Esophagus (tissue), 2 donors: ENCODE data around the gene CLPTM1L. TPM values are rescaled to one million over a fixed set of nuclear protein-coding genes. Genes with fewer than 3 reads are reported as not detected.

Source experiments
- H3K27ac ChIP-seq, 2 donors: one replicate each; pipeline ENCODE4 v1.5.1; 2013; ENCODE audit warnings: low read depth in 2 of 2, mild to moderate bottlenecking in 2 of 2, inconsistent platforms in 1 of 2, low read length in 1 of 2, moderate library complexity in 1 of 2
- H3K27me3 ChIP-seq, 2 donors: one replicate each; pipeline ENCODE4 v1.6.1; 2013; ENCODE audit warnings: low read length in 2 of 2, control low read depth in 1 of 2, mild to moderate bottlenecking in 1 of 2; ENCODE audit not compliant: insufficient read depth in 2 of 2, control insufficient read depth in 1 of 2
- H3K36me3 ChIP-seq, 2 donors: one replicate each; pipeline ENCODE4 v1.6.1; 2013; ENCODE audit warnings: low read length in 1 of 2; ENCODE audit not compliant: control insufficient read depth in 2 of 2, insufficient read depth in 2 of 2
- H3K4me1 ChIP-seq, 2 donors: one replicate each; pipeline ENCODE4 v1.6.1; 2013; ENCODE audit warnings: low read length in 1 of 2; ENCODE audit not compliant: control insufficient read depth in 2 of 2, insufficient read depth in 2 of 2
- H3K4me3 ChIP-seq, 2 donors: one replicate each; pipeline ENCODE4 v1.5.1; 2013; ENCODE audit warnings: low read length in 2 of 2, mild to moderate bottlenecking in 2 of 2, low read depth in 1 of 2, moderate library complexity in 1 of 2
- H3K9me3 ChIP-seq, 2 donors: one replicate each; pipeline ENCODE4 v1.6.1; 2013; ENCODE audit warnings: mild to moderate bottlenecking in 2 of 2, low read depth in 1 of 2, low read length in 1 of 2, moderate library complexity in 1 of 2; ENCODE audit not compliant: control insufficient read depth in 2 of 2, insufficient read depth in 1 of 2
- WGBS, 2 donors: extraction: QIAGEN DNeasy Blood & Tissue Kit; methylation state at CpG; one replicate each; pipeline ENCODE4 v1.1.7; 2013; 5-methylcytosine and 5-hydroxymethylcytosine counted together
- polyA plus RNA-seq, 2 donors: library from polyadenylated mRNA; stranded (reverse); fragments of 200-250 nt; gene quantifications; one replicate each; pipeline ENCODE4 v1.2.3, GENCODE V29; 2013
- donor health status: healthy with polysubstance abuse.
- donor health status: Bipolar disorder and iron deficiency.

CLPTM1L gene
- polyA plus RNA-seq, 2 donors: 20.0 to 52.1 TPM

DNA sequence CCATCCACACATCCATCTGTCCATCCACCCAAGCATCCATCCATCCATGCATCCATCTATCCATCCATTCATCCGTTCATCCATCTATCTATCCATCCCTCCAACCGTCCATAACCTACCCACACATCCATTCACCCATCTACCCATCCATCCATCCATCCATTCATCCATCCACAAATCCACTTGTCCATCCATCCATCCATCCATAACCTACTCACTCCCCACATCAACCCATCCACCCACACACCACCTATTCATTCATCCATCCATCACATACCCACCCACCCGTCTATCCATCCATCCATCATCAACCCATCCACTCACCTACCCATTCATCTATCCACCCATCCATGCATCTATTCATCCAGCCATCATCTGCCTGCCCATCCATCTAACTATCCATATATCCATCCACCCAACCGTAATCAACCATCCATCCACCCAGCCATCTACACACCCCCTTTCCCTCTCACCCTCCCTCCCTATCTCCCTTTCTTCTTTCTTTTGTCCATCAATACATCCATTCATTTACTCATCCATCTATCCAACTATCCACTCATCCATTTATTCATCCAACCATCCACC, 43.6 kb upstream of the CLPTM1L start:
- Histone ChIP-seq H3K9me3 (no peaks in the 10 kb centered on the region), H3K27ac (no peak overlapping the region), H3K27me3 (peaks cover 0 to 4% of the 10 kb centered on the region in 2 donors), H3K4me3 (no peak overlapping the region), H3K36me3 (no peaks in the 10 kb centered on the region), H3K4me1 (peaks cover 0 to 16% of the 10 kb centered on the region in 2 donors)
- 90 to 95% methylated on average over 4 of the region's 4 CpGs for WGBS, 2 donors

DNA sequence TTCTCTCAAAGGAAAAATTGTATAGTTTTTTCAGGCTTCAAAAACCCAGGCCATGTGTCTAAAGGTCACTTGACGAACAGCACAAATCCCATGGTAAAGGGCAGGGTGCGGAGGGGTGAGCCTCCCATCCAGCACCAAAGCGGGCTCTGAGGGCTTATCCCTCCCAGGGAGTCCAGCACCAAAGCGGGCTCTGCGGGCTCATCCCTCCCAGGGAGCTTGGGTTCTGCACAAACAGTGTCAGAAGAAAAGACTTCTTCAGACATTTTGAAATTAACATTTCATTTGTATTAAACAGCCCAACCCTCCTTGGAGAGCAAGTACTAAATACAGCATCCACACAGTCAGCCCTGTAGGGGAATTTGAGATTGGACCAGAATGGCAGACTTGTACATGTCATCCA, 43.0 kb upstream of the CLPTM1L start:
- Histone ChIP-seq H3K4me1 (peaks cover 0 to 15% of the 10 kb centered on the region in 2 donors), H3K36me3 (no peaks in the 10 kb centered on the region), H3K27ac (no peak overlapping the region), H3K9me3 (no peaks in the 10 kb centered on the region), H3K4me3 (no peak overlapping the region), H3K27me3 (peaks cover 0 to 4% of the 10 kb centered on the region in 2 donors)
- WGBS, 2 donors: 88 to 89% methylated on average over 5 of the region's 5 CpGs

DNA sequence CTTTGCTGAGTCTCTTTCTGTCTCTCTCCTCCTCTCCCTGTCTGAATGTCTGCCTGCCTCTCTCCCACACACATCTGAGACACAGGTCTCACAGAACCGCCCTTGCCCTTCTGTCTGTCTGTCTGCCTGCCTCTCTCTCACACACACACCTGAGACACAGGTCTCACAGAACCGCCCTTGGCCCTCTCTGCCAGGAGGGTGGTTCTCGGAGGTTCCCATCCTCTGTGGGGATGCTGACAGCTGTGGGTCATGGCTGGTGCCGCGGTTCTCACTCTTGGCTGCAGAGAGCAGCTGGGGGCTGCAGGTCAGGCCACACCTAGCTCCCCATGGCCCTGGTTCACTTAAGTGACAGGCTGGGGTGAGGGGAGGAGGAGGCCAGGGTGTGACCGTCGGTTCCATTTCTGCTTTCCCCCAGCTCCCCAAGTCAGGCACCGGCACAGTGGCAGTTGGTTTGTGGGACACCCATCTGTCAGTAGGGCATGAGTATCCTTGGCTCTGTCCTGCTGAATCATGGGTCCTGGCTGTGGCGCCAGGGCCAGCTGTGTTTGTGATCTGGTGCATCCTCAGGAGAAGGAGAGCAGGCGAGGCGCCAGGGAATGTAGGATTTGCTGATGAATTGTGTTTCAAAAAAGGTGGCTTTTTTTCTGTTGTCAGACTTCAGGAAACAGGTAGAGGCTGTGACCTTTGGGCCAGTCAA, 42.3 kb upstream of the CLPTM1L start:
- WGBS, 2 donors: 64 to 68% methylated on average over 11 of the region's 11 CpGs
- Histone ChIP-seq H3K27ac (no peak overlapping the region), H3K9me3 (no peaks in the 10 kb centered on the region), H3K36me3 (no peaks in the 10 kb centered on the region), H3K4me1 (peaks cover 0 to 13% of the 10 kb centered on the region in 2 donors), H3K4me3 (no peak overlapping the region), H3K27me3 (peaks cover 0 to 4% of the 10 kb centered on the region in 2 donors)

DNA sequence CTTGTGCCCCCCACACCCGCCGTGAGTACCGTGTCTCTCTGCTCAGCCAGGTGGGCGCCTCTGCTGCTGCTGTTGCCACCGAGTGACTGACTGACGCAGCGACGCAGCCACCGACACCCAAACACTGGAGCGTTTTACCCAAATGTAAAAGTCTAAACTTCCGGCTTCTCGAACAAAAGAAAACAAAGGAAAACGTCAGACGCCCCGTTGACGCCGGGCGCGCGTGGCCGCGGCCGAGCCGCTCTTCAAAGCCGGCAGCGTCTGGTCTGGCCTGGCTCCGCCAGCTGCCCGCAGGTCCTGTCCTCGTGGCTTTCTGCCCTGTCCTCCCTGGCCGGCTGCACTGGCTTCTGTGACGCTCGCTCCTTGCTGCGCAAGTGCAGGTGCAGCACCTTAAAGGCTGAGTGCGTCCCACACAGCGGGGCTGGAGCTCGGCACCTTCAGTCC, 41.4 kb upstream of the CLPTM1L start:
- peak overlapping the region; percentile 76 to 81 for H3K27ac ChIP-seq
- H3K4me1 ChIP-seq: peaks cover 0 to 13% of the 10 kb centered on the region in 2 donors
- peaks cover 0 to 4% of the 10 kb centered on the region in 2 donors for H3K27me3 ChIP-seq
- peak overlapping the region; percentile 57 to 58 for H3K4me3 ChIP-seq
- no peaks in the 10 kb centered on the region for H3K36me3 ChIP-seq
- WGBS, 2 donors: 0 to 1% methylated on average over 33 to 36 of the region's 36 CpGs
- H3K9me3 ChIP-seq: no peaks in the 10 kb centered on the region

DNA sequence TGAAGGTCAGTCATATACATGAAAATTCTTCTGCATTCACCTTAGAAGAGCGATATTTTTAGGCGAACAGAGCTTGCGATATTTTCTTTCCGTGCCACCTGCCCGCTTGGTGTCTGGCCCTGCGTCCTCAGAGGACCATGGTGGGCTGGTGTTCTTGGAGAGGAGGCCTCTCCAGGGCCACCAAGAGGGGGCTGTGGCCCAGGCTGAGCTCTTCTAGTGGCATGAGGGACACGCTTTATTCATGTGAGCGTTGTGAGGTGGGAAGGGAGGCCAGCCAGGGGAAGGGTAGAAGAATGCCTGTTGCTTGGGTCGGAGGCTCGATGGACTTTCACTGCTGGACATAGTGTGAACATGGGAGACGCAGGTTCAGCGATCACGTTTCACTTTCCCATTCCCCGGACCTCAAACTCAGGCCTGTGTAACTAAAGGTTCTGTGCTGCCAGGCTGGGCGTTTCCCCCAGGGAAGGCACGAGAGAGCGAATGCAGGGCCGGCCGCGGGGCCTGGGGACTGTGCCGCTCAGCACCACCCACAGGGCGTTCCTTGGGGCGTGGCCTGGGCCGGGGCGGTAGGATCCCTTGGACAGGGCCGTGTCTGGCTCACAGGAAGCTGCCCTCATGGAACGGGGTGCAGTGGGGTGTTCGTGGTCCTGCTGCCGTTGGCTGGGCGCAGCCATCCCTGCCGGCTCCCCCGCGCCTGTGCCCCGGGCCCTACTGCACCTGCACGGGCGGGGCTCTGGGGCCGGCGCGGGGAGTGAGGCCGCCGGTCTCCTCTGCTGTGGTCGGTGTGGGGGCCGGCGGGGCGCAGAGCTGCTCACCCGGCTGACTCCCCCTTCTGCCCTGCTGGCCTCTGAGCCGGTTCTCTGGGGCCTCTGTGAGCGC, 40.7 kb upstream of the CLPTM1L start:
- Histone ChIP-seq H3K4me3 (peak overlapping the region; percentile 57 to 58), H3K36me3 (no peaks in the 10 kb centered on the region), H3K27me3 (peaks cover 0 to 4% of the 10 kb centered on the region in 2 donors), H3K4me1 (peaks cover 0 to 13% of the 10 kb centered on the region in 2 donors), H3K9me3 (no peaks in the 10 kb centered on the region), H3K27ac (peak overlapping the region; percentile 76 to 81)
- 11 to 12% methylated on average over 40 to 48 of the region's 48 CpGs for WGBS, 2 donors

DNA sequence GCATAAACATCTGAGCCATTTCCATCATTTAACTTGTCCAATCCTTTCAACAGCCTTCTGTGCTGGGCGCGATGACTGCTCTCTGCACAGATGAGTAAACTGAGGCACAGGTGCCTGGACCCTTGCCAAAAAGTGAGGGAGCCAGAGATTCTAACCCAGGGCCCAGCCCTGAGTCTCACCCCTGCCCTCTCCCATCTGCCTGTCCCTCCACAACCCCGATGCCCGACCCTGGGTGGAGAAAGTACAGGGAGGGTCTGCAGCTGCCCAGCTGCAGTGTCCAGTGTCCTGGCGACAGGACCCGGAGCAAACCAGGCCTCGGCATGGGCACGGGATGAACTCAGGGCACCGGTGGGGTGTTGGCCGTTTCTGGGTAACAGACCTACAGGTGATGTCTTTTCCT, 39.6 kb upstream of the CLPTM1L start:
- H3K27ac ChIP-seq: no peak overlapping the region
- WGBS, 2 donors: 67 to 74% methylated on average over 10 of the region's 10 CpGs
- no peak overlapping the region for H3K4me3 ChIP-seq
- H3K27me3 ChIP-seq: peaks cover 0 to 4% of the 10 kb centered on the region in 2 donors
- no peaks in the 10 kb centered on the region for H3K36me3 ChIP-seq
- no peaks in the 10 kb centered on the region for H3K9me3 ChIP-seq
- peaks cover 0 to 13% of the 10 kb centered on the region in 2 donors for H3K4me1 ChIP-seq

DNA sequence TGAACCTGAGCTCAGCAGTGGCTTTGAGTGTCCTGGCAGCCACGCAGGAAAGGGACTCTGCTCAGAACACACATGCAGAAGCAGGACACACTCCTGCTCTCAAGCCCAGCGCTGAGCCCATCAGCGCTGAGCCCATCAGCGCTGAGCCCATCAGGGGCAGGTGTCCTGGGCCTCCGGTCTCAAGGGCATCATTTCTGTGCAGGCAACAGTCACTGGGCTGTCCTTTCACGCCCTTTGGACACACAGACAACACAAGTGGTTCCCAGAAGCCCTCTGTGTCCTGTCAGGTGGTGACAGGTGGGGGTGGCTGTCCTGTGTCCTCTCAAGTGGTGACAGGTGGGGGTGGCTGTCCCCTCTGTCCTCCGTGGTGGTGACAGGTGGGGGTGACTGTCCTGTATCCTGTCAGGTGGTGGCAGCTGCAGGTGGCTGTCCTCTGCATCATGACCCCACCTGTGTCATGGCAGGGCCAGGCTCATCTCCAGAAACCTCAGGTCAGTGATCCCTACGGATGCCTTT, 39.0 kb upstream of the CLPTM1L start:
- H3K36me3 ChIP-seq: no peaks in the 10 kb centered on the region
- peaks cover 0 to 4% of the 10 kb centered on the region in 2 donors for H3K27me3 ChIP-seq
- H3K4me3 ChIP-seq: no peak overlapping the region
- no peak overlapping the region for H3K27ac ChIP-seq
- WGBS, 2 donors: 78 to 80% methylated on average over 8 of the region's 8 CpGs
- peaks cover 0 to 13% of the 10 kb centered on the region in 2 donors for H3K4me1 ChIP-seq
- no peaks in the 10 kb centered on the region for H3K9me3 ChIP-seq

DNA sequence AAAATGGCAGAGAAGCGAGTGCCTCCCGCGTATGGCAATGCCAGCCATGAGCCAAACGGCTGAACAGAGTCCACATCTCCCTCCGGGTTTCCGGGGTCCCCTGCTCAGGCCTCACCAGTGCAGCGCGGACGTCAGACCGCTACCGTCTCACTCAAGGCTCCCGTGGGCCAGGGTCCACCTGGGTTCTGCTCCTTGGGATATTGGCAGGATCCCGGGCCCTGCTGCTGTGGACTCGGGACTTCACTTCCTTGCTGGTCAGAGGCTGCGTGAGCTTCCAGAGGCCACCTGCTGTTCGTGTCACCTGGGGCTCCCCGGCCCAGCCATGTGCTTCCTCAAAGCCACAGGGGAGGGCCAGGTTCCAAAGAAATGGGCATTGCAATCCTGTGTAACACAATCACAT, 38.4 kb upstream of the CLPTM1L start:
- H3K27ac ChIP-seq: no peak overlapping the region
- H3K4me3 ChIP-seq: no peak overlapping the region
- H3K36me3 ChIP-seq: no peaks in the 10 kb centered on the region
- 71 to 78% methylated on average over 17 of the region's 17 CpGs for WGBS, 2 donors
- H3K9me3 ChIP-seq: no peaks in the 10 kb centered on the region
- H3K4me1 ChIP-seq: peaks cover 0 to 13% of the 10 kb centered on the region in 2 donors
- H3K27me3 ChIP-seq: peaks cover 0 to 4% of the 10 kb centered on the region in 2 donors

DNA sequence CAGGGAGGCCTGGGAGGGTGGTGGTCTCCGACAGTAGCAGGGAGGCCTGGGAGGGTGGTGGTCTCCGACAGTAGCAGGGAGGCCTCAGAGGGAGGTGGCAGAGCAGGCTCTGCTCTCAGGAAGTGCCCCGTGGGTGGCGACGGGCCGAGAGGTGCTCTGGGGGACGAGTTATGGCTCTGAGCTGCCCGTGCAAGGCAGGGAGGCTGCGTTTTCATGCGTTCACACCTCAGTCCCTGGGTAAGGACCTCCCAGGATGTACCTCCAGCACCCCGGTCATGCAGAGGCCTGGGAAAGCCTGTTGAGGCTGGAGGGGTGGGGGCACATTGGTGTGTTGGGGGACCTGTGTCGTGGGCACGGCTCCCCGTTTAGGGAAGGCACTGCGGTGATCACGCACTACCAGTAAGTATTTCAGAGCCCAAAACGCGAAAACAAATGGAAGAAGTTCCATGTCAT, 37.4 kb upstream of the CLPTM1L start:
- no peak overlapping the region for H3K4me3 ChIP-seq
- peaks cover 0 to 4% of the 10 kb centered on the region in 2 donors for H3K27me3 ChIP-seq
- H3K9me3 ChIP-seq: no peaks in the 10 kb centered on the region
- H3K4me1 ChIP-seq: peaks cover 0 to 12% of the 10 kb centered on the region in 2 donors
- 87 to 88% methylated on average over 17 to 18 of the region's 18 CpGs for WGBS, 2 donors
- H3K27ac ChIP-seq: no peak overlapping the region
- H3K36me3 ChIP-seq: no peaks in the 10 kb centered on the region
